Panc1 (cell line): ENCODE measurements around the gene ALOX5AP. TPM values are rescaled to one million over a fixed set of nuclear protein-coding genes. Genes with fewer than 3 reads are reported as not detected.

Experiments used
- ATAC-seq: fragments of 200-7000 bp; cut with Tn5 transposase; 2 replicates; pipeline ENCODE4 v1.9.1; 2020; ENCODE audit warnings: mild to moderate bottlenecking, moderate library complexity
- BruUV-seq: library from RNA; stranded (reverse); fragments of 400-500 nt; replicated peaks from 2 replicates; lab custom pipeline; 2021; lab: Mats Ljungman, UMichigan
- CTCF ChIA-PET: fragments of 300-600 bp; sonication (Branson Sonifier 250); formaldehyde crosslinking; loops from one replicate; lab custom pipeline; 2022; ENCODE audit warnings: antibody characterized with exemption; lab: Charles Lee
- POLR2A ChIA-PET: fragments of 300-600 bp; sonication (Branson Sonifier 250); formaldehyde crosslinking; loops from one replicate; lab custom pipeline; 2022; ENCODE audit warnings: antibody characterized with exemption; lab: Charles Lee
- DNase-seq: peaks from one replicate; pipeline ENCODE4 v3.0.0-alpha.2; 2010; ENCODE audit warnings: low read depth, low spot score
- H3K27ac ChIP-seq: 2 replicates; pipeline ENCODE4 v1.5.1; 2011; ENCODE audit warnings: mild to moderate bottlenecking, low read length, inconsistent platforms
- H3K27me3 ChIP-seq: fragments of 200-500 bp; sonication (Bioruptor generic); 2 replicates; pipeline ENCODE4 v1.6.0; 2014; ENCODE audit warnings: low read length, inconsistent platforms; ENCODE audit not compliant: control insufficient read depth, insufficient read depth
- H3K36me3 ChIP-seq: fragments of 200-500 bp; sonication (Bioruptor generic); 2 replicates; pipeline ENCODE4 v1.5.1; 2014; ENCODE audit warnings: inconsistent platforms, mild to moderate bottlenecking, low read length, moderate library complexity; ENCODE audit not compliant: control insufficient read depth, insufficient read depth
- H3K4me1 ChIP-seq: 2 replicates; pipeline ENCODE4 v1.5.1; 2011; ENCODE audit warnings: inconsistent platforms, mild to moderate bottlenecking, low read length, moderate library complexity; ENCODE audit not compliant: control insufficient read depth, insufficient read depth
- H3K4me3 ChIP-seq, 2 experiments: 2 replicates each; pipeline ENCODE4 v1.5.1; 2011 to 2012; ENCODE audit warnings: low read depth in 2 of 2, low read length in 2 of 2, mild to moderate bottlenecking in 2 of 2, inconsistent platforms in 1 of 2, moderate library complexity in 1 of 2
- H3K9me3 ChIP-seq: fragments of 200-500 bp; sonication (Bioruptor generic); 2 replicates; pipeline ENCODE4 v1.5.1; 2014; ENCODE audit warnings: low read depth, mild to moderate bottlenecking, inconsistent platforms, low read length, moderate library complexity; ENCODE audit not compliant: control insufficient read depth, insufficient read depth
- POLR2AphosphoS5 ChIP-seq: IDR thresholded peaks from 2 replicates; pipeline ENCODE4 v1.6.1; 2012; ENCODE audit warnings: mild to moderate bottlenecking, low read depth, low read length, moderate library complexity
- REST ChIP-seq, 2 experiments: IDR thresholded peaks; 2 replicates each; pipeline ENCODE4 v1.6.1; 2011 to 2012; ENCODE audit warnings: low read depth in 2 of 2, control low read depth in 1 of 2, low read length in 1 of 2, mild to moderate bottlenecking in 1 of 2, moderate library complexity in 1 of 2; ENCODE audit not compliant: insufficient read depth in 1 of 2
- SIN3A ChIP-seq: IDR thresholded peaks from 2 replicates; pipeline ENCODE4 v1.6.1; 2012; ENCODE audit warnings: low read depth, mild to moderate bottlenecking, low read length, moderate library complexity, borderline replicate concordance; ENCODE audit not compliant: insufficient read depth
- TCF7L2 ChIP-seq: IDR thresholded peaks from 2 replicates; pipeline ENCODE4 v1.6.1; 2011; ENCODE audit warnings: mild to moderate bottlenecking, low read depth, low read length, inconsistent platforms
- in situ Hi-C: cut with HindIII; loops from 2 replicates; pipeline ENCODE4 v1.10.0; 2016; ENCODE audit warnings: low sequenced_read_pairs, low pct_unique_long_range_greater_than_20kb
- intact Hi-C: fragments of 100-400 bp; cut with micrococcal nuclease; formaldehyde crosslinking; loops from one replicate; pipeline ENCODE4 v1.10.0; 2022; ENCODE audit not compliant: unreplicated experiment
- total RNA-seq: library from RNA; stranded (reverse); gene quantifications from one replicate; pipeline ENCODE4 v1.2.1, GENCODE V29; 2021; ENCODE audit not compliant: unreplicated experiment
- TF ChIP-seq, protein P1 (sequence below): fragments of 450-650 bp; IDR thresholded peaks from 2 replicates; pipeline ENCODE4 v1.5.1; 2017; ENCODE audit warnings: mild to moderate bottlenecking

The ALOX5AP gene
- total RNA-seq, 1 experiment from 2014 or later, result 2.1 TPM

DNA sequence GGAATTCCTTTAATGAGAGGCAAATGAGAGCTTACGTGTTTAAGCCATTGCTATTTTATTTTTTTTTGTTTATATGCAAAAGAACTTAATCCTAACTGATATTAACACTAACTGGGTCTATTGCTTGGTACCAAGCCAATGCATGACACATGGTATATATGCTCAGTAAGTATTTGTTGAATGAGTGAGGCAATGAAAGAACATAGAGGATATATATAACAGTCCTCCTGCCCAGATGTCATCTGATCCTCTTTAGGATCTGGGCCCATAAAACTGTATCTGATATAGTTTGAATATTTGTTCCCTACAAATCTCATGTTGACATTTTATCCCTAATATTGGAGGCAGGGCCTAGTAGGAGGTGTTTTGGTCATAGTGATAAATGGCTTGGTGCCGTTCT is 13.0 kb upstream of the ALOX5AP start:
- no TSS peak for BruUV-seq
- in situ Hi-C loops, result no loop called here
- ChIA-PET POLR2A (no interaction called here), CTCF (interaction anchor here (0.6 kb wide), 1 partner anchor 8 kb away, joined by 6 read pairs; no protein-coding TSS in a partner anchor)
- H3K4me1 ChIP-seq, result peaks cover 8% of the 10 kb centered on the region
- ATAC-seq (no peak), DNase-seq (no peak)
- no peak overlapping the region for H3K27ac ChIP-seq
- H3K9me3 ChIP-seq, result no peaks in the 10 kb centered on the region
- TF ChIP-seq TCF7L2 (no peak), SIN3A (no peak), REST (IDR thresholded peaks at IDR 0.05; ENCODE audit: insufficient read depth in 1 of 2, low read depth in 2 of 2, low read length in 1 of 2) (no peak), POLR2AphosphoS5 (no peak)
- TF ChIP-seq, protein P1, sequence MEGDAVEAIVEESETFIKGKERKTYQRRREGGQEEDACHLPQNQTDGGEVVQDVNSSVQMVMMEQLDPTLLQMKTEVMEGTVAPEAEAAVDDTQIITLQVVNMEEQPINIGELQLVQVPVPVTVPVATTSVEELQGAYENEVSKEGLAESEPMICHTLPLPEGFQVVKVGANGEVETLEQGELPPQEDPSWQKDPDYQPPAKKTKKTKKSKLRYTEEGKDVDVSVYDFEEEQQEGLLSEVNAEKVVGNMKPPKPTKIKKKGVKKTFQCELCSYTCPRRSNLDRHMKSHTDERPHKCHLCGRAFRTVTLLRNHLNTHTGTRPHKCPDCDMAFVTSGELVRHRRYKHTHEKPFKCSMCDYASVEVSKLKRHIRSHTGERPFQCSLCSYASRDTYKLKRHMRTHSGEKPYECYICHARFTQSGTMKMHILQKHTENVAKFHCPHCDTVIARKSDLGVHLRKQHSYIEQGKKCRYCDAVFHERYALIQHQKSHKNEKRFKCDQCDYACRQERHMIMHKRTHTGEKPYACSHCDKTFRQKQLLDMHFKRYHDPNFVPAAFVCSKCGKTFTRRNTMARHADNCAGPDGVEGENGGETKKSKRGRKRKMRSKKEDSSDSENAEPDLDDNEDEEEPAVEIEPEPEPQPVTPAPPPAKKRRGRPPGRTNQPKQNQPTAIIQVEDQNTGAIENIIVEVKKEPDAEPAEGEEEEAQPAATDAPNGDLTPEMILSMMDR, result no peak
- no peaks in the 10 kb centered on the region for H3K27me3 ChIP-seq
- intact Hi-C loops, result no loop called here
- H3K4me3 ChIP-seq, result no peak overlapping the region
- no peaks in the 10 kb centered on the region for H3K36me3 ChIP-seq

DNA sequence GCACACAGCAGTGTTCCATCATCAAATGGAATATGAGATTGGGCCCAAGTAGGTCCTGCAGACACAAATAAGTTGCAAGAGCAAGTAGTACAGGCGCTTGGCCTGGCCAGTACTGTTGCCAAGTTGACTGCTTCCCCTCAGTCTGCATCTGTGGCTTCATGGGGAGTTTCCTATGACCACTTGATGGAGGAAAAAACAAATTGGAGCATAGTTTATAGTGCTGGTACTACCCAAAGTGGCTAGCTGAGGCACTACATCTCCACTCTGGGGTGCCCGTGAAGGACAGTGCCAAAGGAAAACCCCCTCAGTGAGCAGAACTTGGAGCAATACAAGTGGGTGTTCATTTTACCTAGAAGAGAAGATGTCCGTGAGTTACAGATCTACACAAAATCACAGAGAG is 10.6 kb upstream of the ALOX5AP start:
- TF ChIP-seq SIN3A (no peak), POLR2AphosphoS5 (no peak), REST (IDR thresholded peaks at IDR 0.05; ENCODE audit: insufficient read depth in 1 of 2, low read depth in 2 of 2, low read length in 1 of 2) (no peak), TCF7L2 (no peak)
- TF ChIP-seq, protein P1, result no peak
- CTCF ChIA-PET, result no interaction called here
- POLR2A ChIA-PET, result no interaction called here

More for the DNA sequence above, 10.6 kb upstream of the ALOX5AP start:
- BruUV-seq, result no TSS peak
- Histone ChIP-seq H3K36me3 (no peaks in the 10 kb centered on the region), H3K27ac (no peak overlapping the region), H3K4me3 (no peak overlapping the region), H3K4me1 (no peaks in the 10 kb centered on the region), H3K9me3 (no peaks in the 10 kb centered on the region), H3K27me3 (no peaks in the 10 kb centered on the region)
- DNase-seq, result no peak
- no peak for ATAC-seq
- in situ Hi-C loops (no loop called here), intact Hi-C loops (no loop called here)
